Astrocyte (in vitro differentiated cells and primary cell): Measurements from ENCODE around the gene TMCO6.

ENCODE experiments used
- EZH2 ChIP-seq: IDR thresholded peaks from 2 replicates; pipeline ENCODE4 v1.6.1; 2012; ENCODE audit warnings: mild to moderate bottlenecking, low read length, inconsistent platforms; ENCODE audit not compliant: insufficient read depth
- TF ChIP-seq, protein P1 (sequence below): IDR thresholded peaks from 2 replicates; pipeline ENCODE4 v1.5.1; 2011; ENCODE audit warnings: low read depth, mild to moderate bottlenecking, inconsistent platforms, low read length, moderate library complexity; ENCODE audit not compliant: insufficient read depth

DNA sequence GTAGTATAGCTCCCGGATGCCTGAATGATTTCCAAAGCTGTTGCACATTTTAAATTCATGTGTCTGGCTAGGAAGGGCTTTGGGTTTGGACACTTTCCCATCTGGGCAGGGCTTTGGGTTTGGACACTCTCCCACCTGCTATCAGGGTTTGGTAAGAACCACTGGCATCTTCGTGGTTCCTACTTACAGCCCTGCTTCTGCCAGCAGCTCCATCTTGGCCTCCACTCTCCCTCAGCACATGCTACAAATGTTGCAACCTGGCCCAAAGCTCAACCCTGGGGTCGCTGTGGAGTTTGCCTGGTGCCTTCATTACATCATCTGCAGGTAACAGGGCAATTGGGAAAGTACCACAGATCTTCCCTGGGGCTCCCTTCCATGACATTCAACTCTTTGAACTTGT is 3.5 kb downstream of the TMCO6 start:
- TF ChIP-seq, protein P1, sequence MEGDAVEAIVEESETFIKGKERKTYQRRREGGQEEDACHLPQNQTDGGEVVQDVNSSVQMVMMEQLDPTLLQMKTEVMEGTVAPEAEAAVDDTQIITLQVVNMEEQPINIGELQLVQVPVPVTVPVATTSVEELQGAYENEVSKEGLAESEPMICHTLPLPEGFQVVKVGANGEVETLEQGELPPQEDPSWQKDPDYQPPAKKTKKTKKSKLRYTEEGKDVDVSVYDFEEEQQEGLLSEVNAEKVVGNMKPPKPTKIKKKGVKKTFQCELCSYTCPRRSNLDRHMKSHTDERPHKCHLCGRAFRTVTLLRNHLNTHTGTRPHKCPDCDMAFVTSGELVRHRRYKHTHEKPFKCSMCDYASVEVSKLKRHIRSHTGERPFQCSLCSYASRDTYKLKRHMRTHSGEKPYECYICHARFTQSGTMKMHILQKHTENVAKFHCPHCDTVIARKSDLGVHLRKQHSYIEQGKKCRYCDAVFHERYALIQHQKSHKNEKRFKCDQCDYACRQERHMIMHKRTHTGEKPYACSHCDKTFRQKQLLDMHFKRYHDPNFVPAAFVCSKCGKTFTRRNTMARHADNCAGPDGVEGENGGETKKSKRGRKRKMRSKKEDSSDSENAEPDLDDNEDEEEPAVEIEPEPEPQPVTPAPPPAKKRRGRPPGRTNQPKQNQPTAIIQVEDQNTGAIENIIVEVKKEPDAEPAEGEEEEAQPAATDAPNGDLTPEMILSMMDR: no peak
- TF ChIP-seq EZH2: no peak
